ENCODE results near the gene SLAMF7. TPM values are rescaled to one million over a fixed set of nuclear protein-coding genes. Genes with fewer than 3 reads are reported as not detected.
"Not testable (repeated sequence)": the region's sequence is repeated elsewhere in the genome, so short reads cannot be mapped to it uniquely, and the experiment has no call there.

Gene SLAMF7
- polyA plus RNA-seq, 1 donor (not counting 4 experiments of a cell fraction or from before 2014, with no cell fraction given), result 31.0 TPM

- H3K9me1 ChIP-seq (ENCODE audit: control insufficient read depth, extremely low read depth, insufficient read depth, low read length), result no peaks in the 10 kb centered on the region
- no peak for TF ChIP-seq CTCF (optimal IDR thresholded peaks at IDR 0.05 in 1 of 3, IDR thresholded peaks at IDR 0.05 in 1 of 3, conservative IDR thresholded peaks at IDR 0.05 in 1 of 3; ENCODE audit: extremely low read depth in 1 of 3, insufficient read depth in 2 of 3, low read length in 3 of 3)
- no peak overlapping the region for H3K4me3 ChIP-seq (ENCODE audit: control insufficient read depth in 2 of 3, extremely low read depth in 1 of 3, insufficient read depth in 2 of 3, low read depth in 1 of 3, low read length in 3 of 3)
- H3K79me2 ChIP-seq (ENCODE audit: control insufficient read depth, insufficient read depth, low read length), result no peaks in the 10 kb centered on the region
- H2AFZ ChIP-seq (ENCODE audit: control insufficient read depth, low read length), result peak overlapping the region; percentile 59
- DNase-seq (ENCODE audit: low read depth, low spot score) (no peak), FAIRE-seq (peak; percentile 67)
- no peaks in the 10 kb centered on the region for H3K36me3 ChIP-seq (ENCODE audit: control insufficient read depth in 2 of 2, extremely low read depth in 1 of 2, insufficient read depth in 2 of 2, low read length in 2 of 2)
- dilution Hi-C loops (cut with MboI; ENCODE audit: extremely low pct_ligation_motif_present, low sequenced_read_pairs), result no loop called here
- peak overlapping the region; percentile 53 for H3K27ac ChIP-seq (ENCODE audit: control insufficient read depth, insufficient read depth, low read length)
- H4K20me1 ChIP-seq (ENCODE audit: control insufficient read depth, extremely low read depth, insufficient read depth, low read length), result no peaks in the 10 kb centered on the region
- H3K9ac ChIP-seq (ENCODE audit: control insufficient read depth, extremely low read depth, insufficient read depth, low read length), result no peak overlapping the region
- peak overlapping the region; percentile 65 for H3K4me2 ChIP-seq (ENCODE audit: control insufficient read depth, extremely low read depth, insufficient read depth, low read depth, low read length)
- peaks cover 18% of the 10 kb centered on the region for H3K4me1 ChIP-seq (ENCODE audit: control insufficient read depth, extremely low read depth, insufficient read depth, low read length)
- no peaks in the 10 kb centered on the region for H3K9me3 ChIP-seq (ENCODE audit: control insufficient read depth, low read depth, low read length)
- H3K27me3 ChIP-seq (ENCODE audit: control insufficient read depth, extremely low read depth, insufficient read depth, low read length), result no peaks in the 10 kb centered on the region
Observed at GRCh38 chr1:160781186-160781766, 42.2 kb downstream of the SLAMF7 start.

- no peaks in the 10 kb centered on the region for H3K9me1 ChIP-seq (ENCODE audit: control insufficient read depth, extremely low read depth, insufficient read depth, low read length)
- H4K20me1 ChIP-seq (ENCODE audit: control insufficient read depth, extremely low read depth, insufficient read depth, low read length), result no peaks in the 10 kb centered on the region
- H3K4me1 ChIP-seq (ENCODE audit: control insufficient read depth, extremely low read depth, insufficient read depth, low read length), result peaks cover 18% of the 10 kb centered on the region
- no peaks in the 10 kb centered on the region for H3K79me2 ChIP-seq (ENCODE audit: control insufficient read depth, insufficient read depth, low read length)
- H3K27me3 ChIP-seq (ENCODE audit: control insufficient read depth, extremely low read depth, insufficient read depth, low read length), result no peaks in the 10 kb centered on the region
- H2AFZ ChIP-seq (ENCODE audit: control insufficient read depth, low read length), result peak overlapping the region; percentile 59
- DNase-seq (ENCODE audit: low read depth, low spot score) (no peak), FAIRE-seq (no peak)
- dilution Hi-C loops (cut with MboI; ENCODE audit: extremely low pct_ligation_motif_present, low sequenced_read_pairs), result no loop called here
- TF ChIP-seq CTCF (optimal IDR thresholded peaks at IDR 0.05 in 1 of 3, IDR thresholded peaks at IDR 0.05 in 1 of 3, conservative IDR thresholded peaks at IDR 0.05 in 1 of 3; ENCODE audit: extremely low read depth in 1 of 3, insufficient read depth in 2 of 3, low read length in 3 of 3), result no peak
- TF ChIP-seq EZH2 (IDR thresholded peaks at IDR 0.05; ENCODE audit: low read length), result no peak
- no peak overlapping the region for H3K9ac ChIP-seq (ENCODE audit: control insufficient read depth, extremely low read depth, insufficient read depth, low read length)
- no peaks in the 10 kb centered on the region for H3K36me3 ChIP-seq (ENCODE audit: control insufficient read depth in 2 of 2, extremely low read depth in 1 of 2, insufficient read depth in 2 of 2, low read length in 2 of 2)
- no peaks in the 10 kb centered on the region for H3K9me3 ChIP-seq (ENCODE audit: control insufficient read depth, low read depth, low read length)
- peak overlapping the region; percentile 53 for H3K27ac ChIP-seq (ENCODE audit: control insufficient read depth, insufficient read depth, low read length)
- no peak overlapping the region for H3K4me3 ChIP-seq (ENCODE audit: control insufficient read depth in 2 of 3, extremely low read depth in 1 of 3, insufficient read depth in 2 of 3, low read depth in 1 of 3, low read length in 3 of 3)
- H3K4me2 ChIP-seq (ENCODE audit: control insufficient read depth, extremely low read depth, insufficient read depth, low read depth, low read length), result peak overlapping the region; percentile 65
Observed at GRCh38 chr1:160781914-160782689, 43.1 kb downstream of the SLAMF7 start.

GRCh38 chr1:160782988-160783765, 44.1 kb downstream of the SLAMF7 start:
- FAIRE-seq; DNase-seq (ENCODE audit: low read depth, low spot score); H3K9ac ChIP-seq (ENCODE audit: control insufficient read depth, extremely low read depth, insufficient read depth, low read length); H3K36me3 ChIP-seq (ENCODE audit: control insufficient read depth in 2 of 2, extremely low read depth in 1 of 2, insufficient read depth in 2 of 2, low read length in 2 of 2); H3K27me3 ChIP-seq (ENCODE audit: control insufficient read depth, extremely low read depth, insufficient read depth, low read length); H3K9me1 ChIP-seq (ENCODE audit: control insufficient read depth, extremely low read depth, insufficient read depth, low read length); H3K27ac ChIP-seq (ENCODE audit: control insufficient read depth, insufficient read depth, low read length); H3K79me2 ChIP-seq (ENCODE audit: control insufficient read depth, insufficient read depth, low read length); H3K9me3 ChIP-seq (ENCODE audit: control insufficient read depth, low read depth, low read length); H3K4me3 ChIP-seq (ENCODE audit: control insufficient read depth in 2 of 3, extremely low read depth in 1 of 3, insufficient read depth in 2 of 3, low read depth in 1 of 3, low read length in 3 of 3); dilution Hi-C loops (cut with MboI; ENCODE audit: extremely low pct_ligation_motif_present, low sequenced_read_pairs); H3K4me2 ChIP-seq (ENCODE audit: control insufficient read depth, extremely low read depth, insufficient read depth, low read depth, low read length); H4K20me1 ChIP-seq (ENCODE audit: control insufficient read depth, extremely low read depth, insufficient read depth, low read length): not testable (repeated sequence)
- H2AFZ ChIP-seq (ENCODE audit: control insufficient read depth, low read length), result peak overlapping the region; percentile 46
- H3K4me1 ChIP-seq (ENCODE audit: control insufficient read depth, extremely low read depth, insufficient read depth, low read length), result peaks cover 18% of the 10 kb centered on the region
